OCI-M1 (cell line): ENCODE results near the gene PLAC1.

Experiments used
- DNase-seq: peaks from one replicate; lab custom pipeline; 2025; lab: John Stamatoyannopoulos, UW

PLAC1 gene

GRCh38 chrX:134670134-134670924 lies 12.1 kb upstream of the PLAC1 start:
- peak; percentile 23 for DNase-seq

- no peak for DNase-seq
These were observed 11.3 kb upstream of the PLAC1 start for GRCh38 chrX:134669378-134670098.

- no peak for DNase-seq
These were observed 5.9 kb upstream of the PLAC1 start for GRCh38 chrX:134664202-134664601.

GRCh38 chrX:134661295-134661694 lies 3.0 kb upstream of the PLAC1 start:
- no peak for DNase-seq

GRCh38 chrX:134660627-134661026 lies 2.4 kb upstream of the PLAC1 start:
- no peak for DNase-seq

GRCh38 chrX:134659761-134660160 lies 1.5 kb upstream of the PLAC1 start:
- DNase-seq: no peak

GRCh38 chrX:134658760-134659023 lies 421 bp upstream of the PLAC1 start:
- no peak for DNase-seq

GRCh38 chrX:134654398-134655012 lies 3.8 kb downstream of the PLAC1 start:
- DNase-seq: no peak

GRCh38 chrX:134653835-134654234 lies 4.4 kb downstream of the PLAC1 start:
- no peak for DNase-seq

GRCh38 chrX:134650701-134651100 lies 7.6 kb downstream of the PLAC1 start:
- no peak for DNase-seq

GRCh38 chrX:134649770-134650169 lies 8.5 kb downstream of the PLAC1 start:
- DNase-seq: no peak

- no peak for DNase-seq
These were observed 10.8 kb downstream of the PLAC1 start for GRCh38 chrX:134647477-134647877.

- DNase-seq: no peak
These were observed 11.6 kb downstream of the PLAC1 start for GRCh38 chrX:134646691-134647090.

- DNase-seq: peak; percentile 5
These were observed 12.2 kb downstream of the PLAC1 start for GRCh38 chrX:134645936-134646543.

- no peak for DNase-seq
These were observed 15.9 kb downstream of the PLAC1 start for GRCh38 chrX:134642386-134642785.

- DNase-seq: no peak
These were observed 16.9 kb downstream of the PLAC1 start for GRCh38 chrX:134641346-134641745.

GRCh38 chrX:134640914-134641313 lies 17.4 kb downstream of the PLAC1 start:
- DNase-seq: no peak

- DNase-seq: peak; percentile 16
These were observed 21.4 kb downstream of the PLAC1 start for GRCh38 chrX:134636851-134637250.

GRCh38 chrX:134634691-134635090 lies 23.6 kb downstream of the PLAC1 start:
- peak; percentile 2 for DNase-seq

GRCh38 chrX:134633832-134634231 lies 24.4 kb downstream of the PLAC1 start:
- no peak for DNase-seq

GRCh38 chrX:134633394-134633793 lies 24.9 kb downstream of the PLAC1 start:
- DNase-seq: no peak

GRCh38 chrX:134632355-134632754 lies 25.9 kb downstream of the PLAC1 start:
- DNase-seq: no peak
